GM12875 (cell line): ENCODE results near the gene AFP.

Source experiments
- H3K4me3 ChIP-seq: one replicate; pipeline ENCODE4 v1.5.1; 2011; ENCODE audit warnings: low read depth, low read length, control low read depth
- CTCF ChIP-seq: IDR thresholded peaks from 2 replicates; pipeline ENCODE4 v1.5.1; 2011; ENCODE audit warnings: low read depth, mild to moderate bottlenecking, control low read depth, inconsistent platforms, low read length, moderate library complexity, borderline replicate concordance; ENCODE audit not compliant: insufficient read depth

AFP gene

GRCh38 chr4:73414936-73415271, 21.1 kb upstream of the AFP start:
- TF ChIP-seq CTCF = no peak
- H3K4me3 ChIP-seq = no peak overlapping the region

GRCh38 chr4:73415807-73416238, 20.2 kb upstream of the AFP start:
- no peak for TF ChIP-seq CTCF
- no peak overlapping the region for H3K4me3 ChIP-seq

GRCh38 chr4:73416423-73417087, 19.5 kb upstream of the AFP start:
- no peak for TF ChIP-seq CTCF
- H3K4me3 ChIP-seq = no peak overlapping the region

GRCh38 chr4:73417342-73417741, 18.7 kb upstream of the AFP start:
- H3K4me3 ChIP-seq = no peak overlapping the region
- TF ChIP-seq CTCF = no peak

GRCh38 chr4:73417973-73418372, 18.0 kb upstream of the AFP start:
- no peak for TF ChIP-seq CTCF
- no peak overlapping the region for H3K4me3 ChIP-seq

GRCh38 chr4:73418677-73419076, 17.3 kb upstream of the AFP start:
- no peak for TF ChIP-seq CTCF
- no peak overlapping the region for H3K4me3 ChIP-seq
